CD14-positive monocyte (primary cell): ENCODE measurements around the gene RINL. TPM values are rescaled to one million over a fixed set of nuclear protein-coding genes. Genes with fewer than 3 reads are reported as not detected.

Experiments used
- DNase-seq, 3 donors: peaks; one replicate each; pipeline ENCODE4 v3.0.0-alpha.2; 2011 to 2022
- H2AFZ ChIP-seq: 2 replicates; pipeline ENCODE4 v1.6.0; 2012; ENCODE audit warnings: mild to moderate bottlenecking, low read depth, low read length, inconsistent platforms; ENCODE audit not compliant: insufficient read depth, poor library complexity, severe bottlenecking
- H3K27ac ChIP-seq, 2 donors: 1 replicate in 1 of 2; 2 replicates in 1 of 2; pipeline ENCODE4 v1.5.1; 2012 to 2013; ENCODE audit warnings: low read length in 2 of 2, control low read depth in 1 of 2, inconsistent platforms in 1 of 2, low read depth in 1 of 2, mild to moderate bottlenecking in 1 of 2
- H3K27me3 ChIP-seq, 2 donors: one replicate each; pipeline versions ENCODE4 v1.6.0 to v1.6.1; 2011 to 2013; ENCODE audit warnings: low read length in 2 of 2; ENCODE audit not compliant: control insufficient read depth in 2 of 2, insufficient read depth in 2 of 2
- H3K36me3 ChIP-seq, 2 donors: replicated peaks in 1 of 2; 1 replicate in 1 of 2; 2 replicates in 1 of 2; pipeline versions ENCODE4 v1.5.1 to v1.6.1; 2012 to 2013; ENCODE audit warnings: low read length in 2 of 2, control low read depth in 1 of 2, inconsistent platforms in 1 of 2, mild to moderate bottlenecking in 1 of 2; ENCODE audit not compliant: insufficient read depth in 2 of 2, control insufficient read depth in 1 of 2
- H3K4me1 ChIP-seq, 2 donors: 1 replicate in 1 of 2; 2 replicates in 1 of 2; pipeline versions ENCODE4 v1.5.1 to v1.6.1; 2012 to 2013; ENCODE audit warnings: low read length in 2 of 2, control low read depth in 1 of 2, inconsistent platforms in 1 of 2, mild to moderate bottlenecking in 1 of 2, moderate library complexity in 1 of 2; ENCODE audit not compliant: insufficient read depth in 2 of 2, control insufficient read depth in 1 of 2
- H3K4me2 ChIP-seq: replicated peaks from 2 replicates; pipeline ENCODE3; 2012; ENCODE audit warnings: low read length, moderate library complexity, mild to moderate bottlenecking; ENCODE audit not compliant: poor library complexity, severe bottlenecking; ENCODE audit errors: extremely low read depth
- H3K4me3 ChIP-seq, 3 experiments: fragments of 200-600 bp in 1 of 3; sonication (generic) in 1 of 3; replicated peaks in 1 of 3; 1 replicate in 2 of 3; 2 replicates in 1 of 3; pipeline ENCODE4 v1.5.1; 2011 to 2013; ENCODE audit warnings: low read length in 3 of 3, mild to moderate bottlenecking in 3 of 3, control low read depth in 2 of 3, low read depth in 2 of 3, inconsistent platforms in 1 of 3, moderate library complexity in 1 of 3
- H3K79me2 ChIP-seq: 2 replicates; pipeline ENCODE4 v1.6.0; 2012; ENCODE audit warnings: mild to moderate bottlenecking, control low read depth, inconsistent platforms, low read length, moderate library complexity; ENCODE audit not compliant: insufficient read depth
- H3K9ac ChIP-seq: 2 replicates; pipeline ENCODE4 v1.6.0; 2017; ENCODE audit warnings: low read length, mild to moderate bottlenecking; ENCODE audit not compliant: insufficient read depth, poor library complexity, severe bottlenecking
- H3K9me3 ChIP-seq, 2 donors: replicated peaks in 1 of 2; 1 replicate in 1 of 2; 2 replicates in 1 of 2; pipeline versions ENCODE4 v1.5.1 to v1.6.1; 2012 to 2013; ENCODE audit warnings: low read length in 2 of 2, control low read depth in 1 of 2; ENCODE audit not compliant: control insufficient read depth in 1 of 2, insufficient read depth in 1 of 2
- H4K20me1 ChIP-seq: 2 replicates; pipeline ENCODE4 v1.6.0; 2012; ENCODE audit warnings: mild to moderate bottlenecking, low read length, control low read depth, moderate library complexity; ENCODE audit not compliant: insufficient read depth
- H3K27ac Mint-ChIP-seq, 7 donors: one replicate each; pipeline ENCODE4 v1.8.0; 2020; ENCODE audit warnings: mild to moderate bottlenecking in 7 of 7, mixed read lengths in 7 of 7, moderate library complexity in 6 of 7, inconsistent platforms in 2 of 7
- H3K27me3 Mint-ChIP-seq, 3 donors: one replicate each; pipeline ENCODE4 v1.8.0; 2021 to 2022; ENCODE audit warnings: low read depth in 3 of 3, mild to moderate bottlenecking in 3 of 3, mixed read lengths in 3 of 3, moderate library complexity in 3 of 3, inconsistent platforms in 1 of 3
- H3K36me3 Mint-ChIP-seq, 2 donors: one replicate each; pipeline ENCODE4 v1.8.0; 2020; ENCODE audit warnings: mixed read lengths in 2 of 2, inconsistent platforms in 1 of 2, mild to moderate bottlenecking in 1 of 2
- H3K4me1 Mint-ChIP-seq: one replicate; pipeline ENCODE4 v1.8.0; 2020; ENCODE audit warnings: mild to moderate bottlenecking, mixed read lengths
- H3K4me3 Mint-ChIP-seq, 2 donors: one replicate each; pipeline ENCODE4 v1.8.0; 2020; ENCODE audit warnings: mild to moderate bottlenecking in 2 of 2, mixed read lengths in 2 of 2, moderate library complexity in 1 of 2
- H3K9me3 Mint-ChIP-seq, 7 donors: one replicate each; pipeline ENCODE4 v1.8.0; 2020 to 2022; ENCODE audit warnings: mixed read lengths in 7 of 7, mild to moderate bottlenecking in 6 of 7, moderate library complexity in 6 of 7, inconsistent platforms in 2 of 7
- WGBS: methylation state at CpG from one replicate; pipeline ENCODE4 v1.1.5; 2013; ENCODE audit warnings: missing lambda C conversion rate; ENCODE audit not compliant: insufficient coverage; 5-methylcytosine and 5-hydroxymethylcytosine counted together
- intact Hi-C, 2 donors: fragments of 100-400 bp; cut with micrococcal nuclease; formaldehyde crosslinking; loops; one replicate each; pipeline versions ENCODE4 v1.15.0 to v1.15.1; 2023
- polyA plus RNA-seq, 3 donors: library from polyadenylated mRNA; depleted of rRNA in 1 of 3; unstranded in 2 of 3; stranded (reverse) in 1 of 3; fragments of 300-500 nt in 2 of 3; fragments of >200 nt in 1 of 3; fragmentation: Illumina TruSeq in 2 of 3; gene quantifications; 1 replicate in 2 of 3; 2 replicates in 1 of 3; pipeline ENCODE4 v1.2.3, GENCODE V29; 2012 to 2021
- TF ChIP-seq, protein P1 (sequence below): fragments of 200-600 bp; IDR thresholded peaks from one replicate; pipeline ENCODE4 v1.8.0; 2022; ENCODE audit warnings: antibody characterized with exemption, mild to moderate bottlenecking

RINL gene
- polyA plus RNA-seq, 3 donors: 4.1 to 13.5 (median 7.2) TPM

DNA sequence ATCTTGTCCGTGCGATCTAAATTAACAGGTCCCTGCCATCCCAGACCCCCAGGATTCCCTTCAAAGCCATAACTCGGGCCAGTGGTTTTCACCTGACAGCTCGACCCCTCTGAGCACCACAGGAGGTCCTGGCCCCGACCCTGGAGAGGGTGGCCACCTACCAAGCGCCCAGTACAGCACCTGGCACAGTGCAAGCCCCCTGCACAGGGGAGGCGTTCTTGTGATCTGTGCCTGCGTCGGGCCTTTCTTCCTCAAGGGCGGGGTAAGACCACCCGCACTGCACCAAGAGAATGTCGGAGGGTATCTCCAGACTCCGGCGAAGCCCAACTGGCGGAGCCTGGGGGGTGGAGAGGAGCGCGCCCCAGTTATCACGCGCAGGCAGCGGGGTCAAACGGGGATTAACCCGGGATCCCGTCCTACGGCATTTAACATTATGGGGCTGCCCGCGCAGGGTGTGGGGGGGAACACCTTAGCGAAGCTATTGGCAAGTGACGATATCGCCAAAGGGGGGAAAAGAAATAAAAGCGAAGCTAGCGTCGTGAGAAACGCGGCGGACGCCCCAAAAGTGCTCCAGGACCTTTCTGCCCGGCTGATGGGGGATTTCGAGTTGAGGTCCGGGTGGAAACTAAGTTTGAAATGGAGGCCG lies 27.0 kb downstream of the RINL start:
- Histone ChIP-seq H3K4me1 (peaks cover 32 to 42% of the 10 kb centered on the region in 2 donors), H3K4me2 (peak overlapping the region; percentile 98), H2AFZ (peak overlapping the region; percentile 52), H3K9ac (peak overlapping the region; percentile 81), H3K79me2 (peaks cover 42% of the 10 kb centered on the region), H3K27me3 (no peaks in the 10 kb centered on the region), H3K36me3 (peaks cover 17 to 25% of the 10 kb centered on the region in 2 donors), H3K9me3 (no peaks in the 10 kb centered on the region), H3K4me3 (peak overlapping the region; percentile 80 to 90 (median 86)), H3K27ac (peak overlapping the region; percentile 98 to 99), H4K20me1 (peaks cover 31% of the 10 kb centered on the region)
- peaks cover 0 to 2% (median 0%) of the 10 kb centered on the region in 7 donors for H3K9me3 Mint-ChIP-seq
- H3K4me3 Mint-ChIP-seq: peak overlapping the region; percentile 88 to 94
- under 1% methylated on average over 35 of the region's 40 CpGs for WGBS
- H3K36me3 Mint-ChIP-seq: peaks cover 19 to 27% of the 10 kb centered on the region in 2 donors
- peak overlapping the region; percentile 98 to 99 (median 99) for H3K27ac Mint-ChIP-seq
- DNase-seq: peak in 1 of 3 donors; percentile 31
- H3K4me1 Mint-ChIP-seq: peaks cover 29% of the 10 kb centered on the region
- H3K27me3 Mint-ChIP-seq: peaks cover 0 to 5% (median 3%) of the 10 kb centered on the region in 3 donors
- intact Hi-C loops: loop anchor here (1.0 to 5.0 kb wide), 3 partner anchors 20 to 48 kb away; partner anchors contain the start of genes NFKBIB (in 2 of the 2), SIRT2 (in 2 of the 2) and ECH1 (in 1 of the 2)
- TF ChIP-seq, protein P1, sequence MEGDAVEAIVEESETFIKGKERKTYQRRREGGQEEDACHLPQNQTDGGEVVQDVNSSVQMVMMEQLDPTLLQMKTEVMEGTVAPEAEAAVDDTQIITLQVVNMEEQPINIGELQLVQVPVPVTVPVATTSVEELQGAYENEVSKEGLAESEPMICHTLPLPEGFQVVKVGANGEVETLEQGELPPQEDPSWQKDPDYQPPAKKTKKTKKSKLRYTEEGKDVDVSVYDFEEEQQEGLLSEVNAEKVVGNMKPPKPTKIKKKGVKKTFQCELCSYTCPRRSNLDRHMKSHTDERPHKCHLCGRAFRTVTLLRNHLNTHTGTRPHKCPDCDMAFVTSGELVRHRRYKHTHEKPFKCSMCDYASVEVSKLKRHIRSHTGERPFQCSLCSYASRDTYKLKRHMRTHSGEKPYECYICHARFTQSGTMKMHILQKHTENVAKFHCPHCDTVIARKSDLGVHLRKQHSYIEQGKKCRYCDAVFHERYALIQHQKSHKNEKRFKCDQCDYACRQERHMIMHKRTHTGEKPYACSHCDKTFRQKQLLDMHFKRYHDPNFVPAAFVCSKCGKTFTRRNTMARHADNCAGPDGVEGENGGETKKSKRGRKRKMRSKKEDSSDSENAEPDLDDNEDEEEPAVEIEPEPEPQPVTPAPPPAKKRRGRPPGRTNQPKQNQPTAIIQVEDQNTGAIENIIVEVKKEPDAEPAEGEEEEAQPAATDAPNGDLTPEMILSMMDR: no peak

- H3K4me1 ChIP-seq: peaks cover 32 to 42% of the 10 kb centered on the region in 2 donors
- no peak for DNase-seq
- TF ChIP-seq, protein P1: no peak
- H3K9ac ChIP-seq: peak overlapping the region; percentile 81
- peaks cover 0 to 5% (median 1%) of the 10 kb centered on the region in 3 donors for H3K27me3 Mint-ChIP-seq
- H3K36me3 ChIP-seq: peaks cover 23 to 31% of the 10 kb centered on the region in 2 donors
- H3K4me3 ChIP-seq: peak overlapping the region; percentile 80 to 90 (median 86)
- H3K9me3 Mint-ChIP-seq: no peaks in the 10 kb centered on the region
- peak overlapping the region; percentile 98 for H3K4me2 ChIP-seq
- under 1% methylated on average over 24 of the region's 26 CpGs for WGBS
- intact Hi-C loops: loop anchor here (1.0 to 5.0 kb wide), 3 partner anchors 20 to 49 kb away; partner anchors contain the start of genes NFKBIB (in 2 of the 2), SIRT2 (in 2 of the 2) and ECH1 (in 1 of the 2)
- peak overlapping the region; percentile 98 to 99 (median 99) for H3K27ac Mint-ChIP-seq
- H3K4me3 Mint-ChIP-seq: peak overlapping the region; percentile 88 to 94
- H3K27ac ChIP-seq: peak overlapping the region; percentile 98 to 99
- H3K79me2 ChIP-seq: peaks cover 48% of the 10 kb centered on the region
- no peaks in the 10 kb centered on the region for H3K27me3 ChIP-seq
- no peaks in the 10 kb centered on the region for H3K9me3 ChIP-seq
- H2AFZ ChIP-seq: peak overlapping the region; percentile 52
- peaks cover 29% of the 10 kb centered on the region for H3K4me1 Mint-ChIP-seq
- peaks cover 37% of the 10 kb centered on the region for H4K20me1 ChIP-seq
- H3K36me3 Mint-ChIP-seq: peaks cover 25 to 33% of the 10 kb centered on the region in 2 donors
Observed at GRCh38 chr19:38850436-38850975, 27.6 kb downstream of the RINL start.
